Measurements from ENCODE around the gene TEX9. TPM values are rescaled to one million over a fixed set of nuclear protein-coding genes. Genes with fewer than 3 reads are reported as not detected.

The TEX9 gene
- total RNA-seq, 1 experiment from 2014 or later, result 6.3 TPM

DNA sequence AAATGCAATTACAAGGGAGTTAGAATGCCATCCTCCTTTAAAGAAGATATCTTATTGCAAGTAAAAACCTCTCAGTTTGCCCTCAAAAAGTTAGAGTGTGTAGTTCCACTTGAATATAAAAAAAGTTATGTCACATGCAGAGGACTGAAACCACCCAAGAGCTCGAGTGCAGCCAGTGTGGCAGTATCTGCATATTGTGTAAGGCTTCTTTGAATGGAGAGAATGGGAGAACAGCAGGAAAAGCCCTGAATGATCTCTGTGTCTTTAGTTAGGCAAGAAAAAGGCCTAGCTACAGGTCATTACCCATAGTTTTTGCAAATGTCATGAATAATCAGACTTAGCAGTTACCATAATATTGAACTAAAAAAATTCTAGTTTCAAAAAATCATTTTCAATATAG lies 13.9 kb upstream of the TEX9 start:
- H3K27me3 Mint-ChIP-seq (ENCODE audit: insufficient read depth, unreplicated experiment), result no peaks in the 10 kb centered on the region
- peaks cover 7% of the 10 kb centered on the region for H3K9me3 Mint-ChIP-seq (ENCODE audit: unreplicated experiment)
- ChIA-PET CTCF (no interaction called here), POLR2A (interaction anchor here (0.6 to 1.5 kb wide), 4 partner anchors 9 to 126 kb away, joined by 3 to 4 read pairs (median 3); no protein-coding TSS in a partner anchor)
- intact Hi-C loops (cut with micrococcal nuclease), result no loop called here
- no peaks in the 10 kb centered on the region for H3K36me3 Mint-ChIP-seq (ENCODE audit: insufficient read depth, unreplicated experiment)
- no TSS peak for BruUV-seq (replicated peaks)
- H3K4me3 Mint-ChIP-seq (ENCODE audit: unreplicated experiment), result no peak overlapping the region
- H3K4me1 Mint-ChIP-seq (ENCODE audit: insufficient read depth, unreplicated experiment), result peaks cover 9% of the 10 kb centered on the region
- DNase-seq (ENCODE audit: unreplicated experiment), result no peak
- TF ChIP-seq, protein P1, sequence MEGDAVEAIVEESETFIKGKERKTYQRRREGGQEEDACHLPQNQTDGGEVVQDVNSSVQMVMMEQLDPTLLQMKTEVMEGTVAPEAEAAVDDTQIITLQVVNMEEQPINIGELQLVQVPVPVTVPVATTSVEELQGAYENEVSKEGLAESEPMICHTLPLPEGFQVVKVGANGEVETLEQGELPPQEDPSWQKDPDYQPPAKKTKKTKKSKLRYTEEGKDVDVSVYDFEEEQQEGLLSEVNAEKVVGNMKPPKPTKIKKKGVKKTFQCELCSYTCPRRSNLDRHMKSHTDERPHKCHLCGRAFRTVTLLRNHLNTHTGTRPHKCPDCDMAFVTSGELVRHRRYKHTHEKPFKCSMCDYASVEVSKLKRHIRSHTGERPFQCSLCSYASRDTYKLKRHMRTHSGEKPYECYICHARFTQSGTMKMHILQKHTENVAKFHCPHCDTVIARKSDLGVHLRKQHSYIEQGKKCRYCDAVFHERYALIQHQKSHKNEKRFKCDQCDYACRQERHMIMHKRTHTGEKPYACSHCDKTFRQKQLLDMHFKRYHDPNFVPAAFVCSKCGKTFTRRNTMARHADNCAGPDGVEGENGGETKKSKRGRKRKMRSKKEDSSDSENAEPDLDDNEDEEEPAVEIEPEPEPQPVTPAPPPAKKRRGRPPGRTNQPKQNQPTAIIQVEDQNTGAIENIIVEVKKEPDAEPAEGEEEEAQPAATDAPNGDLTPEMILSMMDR (IDR thresholded peaks at IDR 0.05; ENCODE audit: unreplicated experiment), result no peak
- no peak overlapping the region for H3K27ac Mint-ChIP-seq (ENCODE audit: low read depth, unreplicated experiment)

DNA sequence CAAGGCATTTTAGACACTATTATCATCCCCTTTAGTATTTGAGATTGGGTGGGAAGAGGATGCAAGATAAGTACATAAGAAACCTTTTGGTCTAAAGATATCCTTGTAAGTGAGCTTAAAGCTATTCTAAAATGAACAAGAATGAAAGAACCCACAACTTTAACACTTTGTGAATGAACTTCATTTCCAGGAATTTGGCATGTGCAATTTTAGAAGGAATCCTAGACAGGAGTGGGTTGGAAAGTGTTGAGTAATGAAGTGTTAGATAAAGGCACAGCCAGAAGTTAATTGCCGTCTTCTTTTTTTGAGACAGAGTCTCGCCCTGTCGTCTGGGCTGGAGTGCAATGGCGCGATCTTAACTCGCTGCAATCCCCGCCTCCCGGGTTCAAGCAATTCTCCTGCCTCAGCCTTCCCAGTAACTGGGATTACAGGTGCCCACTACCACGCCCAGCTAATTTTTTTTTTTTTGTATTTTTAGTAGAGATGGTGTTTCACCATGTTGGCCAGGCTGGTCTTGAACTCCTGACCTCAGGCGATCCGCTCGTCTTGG lies 13.2 kb upstream of the TEX9 start:
- no peaks in the 10 kb centered on the region for H3K27me3 Mint-ChIP-seq (ENCODE audit: insufficient read depth, unreplicated experiment)
- no peak overlapping the region for H3K4me3 Mint-ChIP-seq (ENCODE audit: unreplicated experiment)
- H3K9me3 Mint-ChIP-seq (ENCODE audit: unreplicated experiment), result peaks cover 7% of the 10 kb centered on the region
- POLR2A ChIA-PET, result interaction anchor here (0.6 to 1.5 kb wide), 3 partner anchors 9 to 127 kb away, joined by 3 to 4 read pairs (median 3); no protein-coding TSS in a partner anchor
- peaks cover 12% of the 10 kb centered on the region for H3K4me1 Mint-ChIP-seq (ENCODE audit: insufficient read depth, unreplicated experiment)
- intact Hi-C loops (cut with micrococcal nuclease), result no loop called here
- H3K27ac Mint-ChIP-seq (ENCODE audit: low read depth, unreplicated experiment), result no peak overlapping the region
- TF ChIP-seq, protein P1 (IDR thresholded peaks at IDR 0.05; ENCODE audit: unreplicated experiment), result no peak
- no TSS peak for BruUV-seq (replicated peaks)
- no peak for DNase-seq (ENCODE audit: unreplicated experiment)
- CTCF ChIA-PET, result no interaction called here
- no peaks in the 10 kb centered on the region for H3K36me3 Mint-ChIP-seq (ENCODE audit: insufficient read depth, unreplicated experiment)

DNA sequence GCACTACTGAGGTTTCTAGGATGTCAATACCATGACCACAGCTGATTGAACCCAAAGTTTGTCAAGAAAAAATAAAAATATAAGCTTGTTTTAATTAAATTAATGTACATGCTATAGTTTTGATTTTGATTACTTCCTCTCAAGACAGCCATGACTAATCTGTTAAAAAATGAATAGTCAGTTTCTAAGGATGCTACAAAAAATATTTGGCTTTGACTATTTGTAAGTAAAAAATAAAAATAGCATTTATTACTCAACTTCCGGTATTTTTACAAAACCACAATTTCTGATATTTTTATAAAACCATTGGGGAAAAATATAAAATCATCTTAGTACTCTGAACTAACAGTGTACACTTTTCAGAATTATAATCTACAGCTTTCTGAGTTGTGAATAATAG lies 12.1 kb upstream of the TEX9 start:
- CTCF ChIA-PET, result interaction anchor here (0.7 kb wide), 1 partner anchor 9 kb away, joined by 3 read pairs; no protein-coding TSS in a partner anchor
- no TSS peak for BruUV-seq (replicated peaks)
- H3K4me1 Mint-ChIP-seq (ENCODE audit: insufficient read depth, unreplicated experiment), result peaks cover 14% of the 10 kb centered on the region

DNA sequence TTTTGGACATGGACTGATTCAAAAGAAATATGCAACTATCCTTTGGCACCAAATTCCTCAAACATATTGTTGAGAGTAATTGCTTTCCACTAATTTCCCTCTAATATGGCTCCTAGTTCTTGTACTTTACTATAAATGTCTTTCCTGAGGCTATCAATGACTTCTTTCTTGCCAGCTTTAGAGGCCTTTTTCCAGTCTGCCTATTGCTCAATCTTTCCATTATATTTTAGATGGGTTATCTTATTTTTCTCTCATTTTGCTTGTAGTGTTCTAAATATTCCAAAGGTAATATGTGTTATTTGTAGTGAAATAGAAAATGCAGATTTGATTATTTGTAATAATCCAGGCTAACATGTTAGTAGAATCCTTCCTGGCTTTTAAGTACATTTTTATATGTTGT lies 11.5 kb upstream of the TEX9 start:
- no peak overlapping the region for H3K4me3 Mint-ChIP-seq (ENCODE audit: unreplicated experiment)
- ChIA-PET CTCF (interaction anchor here (0.7 kb wide), 1 partner anchor 10 kb away, joined by 3 read pairs; no protein-coding TSS in a partner anchor), POLR2A (interaction anchor here (1.2 to 1.7 kb wide), 2 partner anchors 11 to 105 kb away, joined by 3 to 8 read pairs; partner anchors contain the start of gene TEX9)

More for the DNA sequence above, 12.1 kb upstream of the TEX9 start:
- no peak overlapping the region for H3K27ac Mint-ChIP-seq (ENCODE audit: low read depth, unreplicated experiment)
- TF ChIP-seq, protein P1 (IDR thresholded peaks at IDR 0.05; ENCODE audit: unreplicated experiment), result no peak
- no peak for DNase-seq (ENCODE audit: unreplicated experiment)
- H3K36me3 Mint-ChIP-seq (ENCODE audit: insufficient read depth, unreplicated experiment), result no peaks in the 10 kb centered on the region
- intact Hi-C loops (cut with micrococcal nuclease), result no loop called here
- H3K4me3 Mint-ChIP-seq (ENCODE audit: unreplicated experiment), result no peak overlapping the region
- POLR2A ChIA-PET, result interaction anchor here (1.2 to 1.7 kb wide), 2 partner anchors 11 to 104 kb away, joined by 3 to 8 read pairs; partner anchors contain the start of gene TEX9
- peaks cover 7% of the 10 kb centered on the region for H3K9me3 Mint-ChIP-seq (ENCODE audit: unreplicated experiment)
- no peaks in the 10 kb centered on the region for H3K27me3 Mint-ChIP-seq (ENCODE audit: insufficient read depth, unreplicated experiment)

More for the DNA sequence above, 11.5 kb upstream of the TEX9 start:
- DNase-seq (ENCODE audit: unreplicated experiment), result no peak
- H3K9me3 Mint-ChIP-seq (ENCODE audit: unreplicated experiment), result peaks cover 3% of the 10 kb centered on the region
- no peak overlapping the region for H3K27ac Mint-ChIP-seq (ENCODE audit: low read depth, unreplicated experiment)
- H3K4me1 Mint-ChIP-seq (ENCODE audit: insufficient read depth, unreplicated experiment), result peaks cover 14% of the 10 kb centered on the region
- intact Hi-C loops (cut with micrococcal nuclease), result no loop called here
- H3K36me3 Mint-ChIP-seq (ENCODE audit: insufficient read depth, unreplicated experiment), result no peaks in the 10 kb centered on the region
- BruUV-seq (replicated peaks), result no TSS peak
- no peaks in the 10 kb centered on the region for H3K27me3 Mint-ChIP-seq (ENCODE audit: insufficient read depth, unreplicated experiment)
- TF ChIP-seq, protein P1 (IDR thresholded peaks at IDR 0.05; ENCODE audit: unreplicated experiment), result no peak
